ENCODE results near the gene OBSL1.

- TF ChIP-seq NFRKB (IDR thresholded peaks at IDR 0.05), result no peak
- no peak for TF ChIP-seq HDGF (IDR thresholded peaks at IDR 0.05; ENCODE audit: borderline replicate concordance)
- TF ChIP-seq SP1 (IDR thresholded peaks at IDR 0.05), result no peak
- TF ChIP-seq FOXK2 (IDR thresholded peaks at IDR 0.05), result no peak
- TF ChIP-seq BHLHE40 (IDR thresholded peaks at IDR 0.05; ENCODE audit: borderline replicate concordance), result no peak
- TF ChIP-seq FOXA1 (IDR thresholded peaks at IDR 0.05), result no peak
- TF ChIP-seq LEF1 (IDR thresholded peaks at IDR 0.05; ENCODE audit: borderline replicate concordance), result no peak
- TF ChIP-seq ZNF384 (IDR thresholded peaks at IDR 0.05), result no peak
- no peak for TF ChIP-seq ARNT (IDR thresholded peaks at IDR 0.05)
- TF ChIP-seq FOXM1 (IDR thresholded peaks at IDR 0.05; ENCODE audit: borderline replicate concordance), result no peak
Observed at GRCh38 chr2:219505585-219505984, 65.8 kb downstream of the OBSL1 start.
